WTC11 (cell line): Measurements from ENCODE around the gene PLXNA3. TPM values are rescaled to one million over a fixed set of nuclear protein-coding genes. Genes with fewer than 3 reads are reported as not detected.

ENCODE experiments used
- ATAC-seq: fragments of 200-7000 bp; cut with Tn5 transposase; 2 replicates; pipeline ENCODE4 v1.10.0; 2021; ENCODE audit warnings: mild to moderate bottlenecking, moderate library complexity
- CTCF ChIA-PET: fragments of 300-600 bp; sonication (Branson Sonifier 250); formaldehyde crosslinking; loops from one replicate; lab custom pipeline; 2021; ENCODE audit warnings: antibody characterized with exemption; lab: Charles Lee
- POLR2A ChIA-PET: fragments of 350-600 bp; sonication (Branson Sonifier 250); formaldehyde crosslinking; loops from one replicate; lab custom pipeline; 2021; ENCODE audit warnings: antibody characterized with exemption; lab: Charles Lee
- DNase-seq: peaks from one replicate; pipeline ENCODE4 v3.0.0; 2021; ENCODE audit warnings: low spot score
- H3K27ac Mint-ChIP-seq: 2 replicates; pipeline ENCODE4 v1.8.0; 2021; ENCODE audit warnings: mixed read lengths
- H3K27me3 Mint-ChIP-seq: 2 replicates; pipeline ENCODE4 v1.8.0; 2021; ENCODE audit warnings: low read depth, mild to moderate bottlenecking, moderate library complexity, mixed read lengths
- H3K36me3 Mint-ChIP-seq: 2 replicates; pipeline ENCODE4 v1.8.0; 2021; ENCODE audit warnings: mixed read lengths
- H3K4me1 Mint-ChIP-seq: 2 replicates; pipeline ENCODE4 v1.8.0; 2022; ENCODE audit warnings: mixed read lengths
- H3K4me3 Mint-ChIP-seq: 2 replicates; pipeline ENCODE4 v1.8.0; 2021; ENCODE audit warnings: mild to moderate bottlenecking, moderate library complexity, mixed read lengths
- H3K9me3 Mint-ChIP-seq: 2 replicates; pipeline ENCODE4 v1.8.0; 2021; ENCODE audit warnings: mixed read lengths
- ARID4B ChIP-seq: sonication (generic); formaldehyde crosslinking; IDR thresholded peaks from 2 replicates; pipeline ENCODE4 v1.8.0; 2023; ENCODE audit warnings: missing genetic modification reagents, mild to moderate bottlenecking, borderline replicate concordance
- ATF1 ChIP-seq: sonication (generic); formaldehyde crosslinking; IDR thresholded peaks from 2 replicates; pipeline ENCODE4 v1.8.1; 2023; ENCODE audit warnings: mild to moderate bottlenecking, moderate library complexity, missing genetic modification reagents
- CDX4 ChIP-seq: fragments of 250-450 bp; sonication (Bioruptor Pico); IDR thresholded peaks from 2 replicates; pipeline ENCODE4 v1.9.0; 2021; ENCODE audit warnings: moderate library complexity, mild to moderate bottlenecking, inconsistent platforms, borderline replicate concordance
- CREB1 ChIP-seq: sonication (generic); formaldehyde crosslinking; IDR thresholded peaks from 2 replicates; pipeline ENCODE4 v1.8.0; 2023; ENCODE audit warnings: mild to moderate bottlenecking, missing genetic modification reagents
- E2F4 ChIP-seq: sonication (generic); formaldehyde crosslinking; IDR thresholded peaks from 2 replicates; pipeline ENCODE4 v1.8.1; 2022; ENCODE audit warnings: low read depth, mild to moderate bottlenecking, moderate library complexity, missing genetic modification reagents, borderline replicate concordance
- E2F5 ChIP-seq: sonication (generic); formaldehyde crosslinking; IDR thresholded peaks from 2 replicates; pipeline ENCODE4 v1.8.1; 2022; ENCODE audit warnings: mild to moderate bottlenecking, moderate library complexity, missing genetic modification reagents
- FOXJ3 ChIP-seq: sonication (generic); formaldehyde crosslinking; IDR thresholded peaks from 2 replicates; pipeline ENCODE4 v1.9.0; 2021; ENCODE audit warnings: missing genetic modification reagents, mild to moderate bottlenecking, borderline replicate concordance
- FOXP4 ChIP-seq: sonication (generic); formaldehyde crosslinking; IDR thresholded peaks from 2 replicates; pipeline ENCODE4 v1.8.0; 2022; ENCODE audit warnings: mild to moderate bottlenecking, missing genetic modification reagents
- MLX ChIP-seq: sonication (generic); formaldehyde crosslinking; IDR thresholded peaks from 2 replicates; pipeline ENCODE4 v1.8.1; 2023; ENCODE audit warnings: mild to moderate bottlenecking, missing genetic modification reagents, moderate library complexity
- OVOL2 ChIP-seq: fragments of 250-450 bp; sonication (Bioruptor Pico); IDR thresholded peaks from 2 replicates; pipeline ENCODE4 v1.9.0; 2021; ENCODE audit warnings: mild to moderate bottlenecking, borderline replicate concordance
- PREB ChIP-seq: sonication (generic); formaldehyde crosslinking; IDR thresholded peaks from 2 replicates; pipeline ENCODE4 v1.8.1; 2022; ENCODE audit warnings: mild to moderate bottlenecking, missing genetic modification reagents, moderate library complexity, borderline replicate concordance
- RELA ChIP-seq: sonication (generic); formaldehyde crosslinking; IDR thresholded peaks from 2 replicates; pipeline ENCODE4 v1.8.1; 2022; ENCODE audit warnings: missing genetic modification reagents, mild to moderate bottlenecking, borderline replicate concordance
- USF1 ChIP-seq: sonication (generic); formaldehyde crosslinking; IDR thresholded peaks from 2 replicates; pipeline ENCODE4 v1.8.0; 2022; ENCODE audit warnings: mild to moderate bottlenecking, missing genetic modification reagents
- ZBTB21 ChIP-seq: sonication (generic); formaldehyde crosslinking; IDR thresholded peaks from 2 replicates; pipeline ENCODE4 v1.8.1; 2023; ENCODE audit warnings: mild to moderate bottlenecking, missing genetic modification reagents, borderline replicate concordance
- ZNF138 ChIP-seq: sonication (generic); formaldehyde crosslinking; conservative IDR thresholded peaks from 2 replicates; pipeline ENCODE4 v1.8.1; 2022; ENCODE audit warnings: mild to moderate bottlenecking, moderate library complexity, missing genetic modification reagents
- ZNF281 ChIP-seq: sonication (generic); formaldehyde crosslinking; IDR thresholded peaks from 2 replicates; pipeline ENCODE4 v1.8.0; 2023; ENCODE audit warnings: mild to moderate bottlenecking, missing genetic modification reagents
- ZNF317 ChIP-seq: sonication (generic); formaldehyde crosslinking; IDR thresholded peaks from 2 replicates; pipeline ENCODE4 v1.8.1; 2023; ENCODE audit warnings: low read depth, mild to moderate bottlenecking, moderate library complexity, missing genetic modification reagents, borderline replicate concordance
- ZNF396 ChIP-seq: fragments of 250-450 bp; sonication (Bioruptor Pico); IDR thresholded peaks from 2 replicates; pipeline ENCODE4 v1.8.0; 2021; ENCODE audit warnings: mild to moderate bottlenecking, moderate library complexity, borderline replicate concordance
- ZNF416 ChIP-seq: fragments of 250-450 bp; sonication (Bioruptor Pico); IDR thresholded peaks from 2 replicates; pipeline ENCODE4 v1.9.0; 2021; ENCODE audit warnings: mild to moderate bottlenecking, inconsistent platforms
- total RNA-seq: library from RNA; stranded (reverse); gene quantifications from 3 replicates; pipeline ENCODE4 v1.2.3, GENCODE V29; 2021

PLXNA3 gene
- total RNA-seq, 1 experiment from 2014 or later: 26.6 TPM

GRCh38 chrX:154419189-154419588, 38.9 kb upstream of the PLXNA3 start:
- H3K9me3 Mint-ChIP-seq: no peaks in the 10 kb centered on the region
- no peak overlapping the region for H3K27ac Mint-ChIP-seq
- CTCF ChIA-PET: no interaction called here
- H3K36me3 Mint-ChIP-seq: peaks cover 2% of the 10 kb centered on the region; the same call in 1 of the 2 replicates
- no peaks in the 10 kb centered on the region for H3K27me3 Mint-ChIP-seq
- ATAC-seq (no peak), DNase-seq (no peak)
- no peaks in the 10 kb centered on the region for H3K4me1 Mint-ChIP-seq
- TF ChIP-seq RELA (CRISPR knock-in tag) (no peak), FOXJ3 (no peak), ZNF396 (CRISPR knock-in tag) (no peak), E2F5 (no peak), ZBTB21 (no peak), ZNF317 (CRISPR knock-in tag) (no peak), ZNF416 (CRISPR knock-in tag) (no peak), PREB (CRISPR knock-in tag) (no peak), E2F4 (CRISPR knock-in tag) (no peak), USF1 (CRISPR knock-in tag) (no peak), CREB1 (no peak), ATF1 (CRISPR knock-in tag) (no peak), OVOL2 (CRISPR knock-in tag) (no peak), CDX4 (CRISPR knock-in tag) (no peak), FOXP4 (CRISPR knock-in tag) (no peak), ZNF138 (no peak), MLX (CRISPR knock-in tag) (no peak), ZNF281 (CRISPR knock-in tag) (no peak), ARID4B (CRISPR knock-in tag) (no peak)
- POLR2A ChIA-PET: no interaction called here
- H3K4me3 Mint-ChIP-seq: no peak overlapping the region
